ENCODE results near the gene ADAM33. TPM values are rescaled to one million over a fixed set of nuclear protein-coding genes. Genes with fewer than 3 reads are reported as not detected.
A peak's percentile ranks its signal among the peaks of the same experiment; 100 is the strongest.

ADAM33 gene
- total RNA-seq, 6 experiments from 2014 or later, result 0.24 to 0.51 (median 0.45) TPM

- Histone ChIP-seq H3K9me3 (no peaks in the 10 kb centered on the region), H3K27ac (no peak overlapping the region), H3K27me3 (peaks cover 0 to 4% of the 10 kb centered on the region in 2 donors), H3K4me1 (peaks cover 0 to 3% (median 0%) of the 10 kb centered on the region in 4 donors), H3K36me3 (no peaks in the 10 kb centered on the region), H3K4me3 (no peak overlapping the region)
- no peak for TF ChIP-seq POLR2A (IDR thresholded peaks at IDR 0.05)
- TF ChIP-seq, protein P1, sequence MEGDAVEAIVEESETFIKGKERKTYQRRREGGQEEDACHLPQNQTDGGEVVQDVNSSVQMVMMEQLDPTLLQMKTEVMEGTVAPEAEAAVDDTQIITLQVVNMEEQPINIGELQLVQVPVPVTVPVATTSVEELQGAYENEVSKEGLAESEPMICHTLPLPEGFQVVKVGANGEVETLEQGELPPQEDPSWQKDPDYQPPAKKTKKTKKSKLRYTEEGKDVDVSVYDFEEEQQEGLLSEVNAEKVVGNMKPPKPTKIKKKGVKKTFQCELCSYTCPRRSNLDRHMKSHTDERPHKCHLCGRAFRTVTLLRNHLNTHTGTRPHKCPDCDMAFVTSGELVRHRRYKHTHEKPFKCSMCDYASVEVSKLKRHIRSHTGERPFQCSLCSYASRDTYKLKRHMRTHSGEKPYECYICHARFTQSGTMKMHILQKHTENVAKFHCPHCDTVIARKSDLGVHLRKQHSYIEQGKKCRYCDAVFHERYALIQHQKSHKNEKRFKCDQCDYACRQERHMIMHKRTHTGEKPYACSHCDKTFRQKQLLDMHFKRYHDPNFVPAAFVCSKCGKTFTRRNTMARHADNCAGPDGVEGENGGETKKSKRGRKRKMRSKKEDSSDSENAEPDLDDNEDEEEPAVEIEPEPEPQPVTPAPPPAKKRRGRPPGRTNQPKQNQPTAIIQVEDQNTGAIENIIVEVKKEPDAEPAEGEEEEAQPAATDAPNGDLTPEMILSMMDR (IDR thresholded peaks at IDR 0.05), result no peak
- WGBS (ENCODE audit: insufficient coverage, low coverage, low lambda C conversion rate, missing lambda C conversion rate), result 49% methylated on average over 4 of the region's 7 CpGs
- ATAC-seq, result no peak
- no peak for DNase-seq
- intact Hi-C loops (cut with DNase I), result no loop called here
Measured at GRCh38 chr20:3685341-3685740, 3.5 kb upstream of the ADAM33 start.

- Histone ChIP-seq H3K4me1 (peaks cover 0 to 6% (median 0%) of the 10 kb centered on the region in 4 donors), H3K27me3 (peaks cover 0 to 4% of the 10 kb centered on the region in 2 donors), H3K36me3 (no peaks in the 10 kb centered on the region), H3K4me3 (peak overlapping the region; percentile 11 to 32 (median 16)), H3K27ac (no peak overlapping the region), H3K9me3 (no peaks in the 10 kb centered on the region)
- no peak for DNase-seq
- ATAC-seq, result peak in 1 of 4 donors; percentile 16
- TF ChIP-seq, protein P1 (IDR thresholded peaks at IDR 0.05), result no peak
- TF ChIP-seq POLR2A (IDR thresholded peaks at IDR 0.05), result no peak
- intact Hi-C loops (cut with DNase I), result no loop called here
- 48% methylated on average over 6 of the region's 32 CpGs for WGBS (ENCODE audit: insufficient coverage, low coverage, low lambda C conversion rate, missing lambda C conversion rate)
Measured at GRCh38 chr20:3681352-3681930, 369 bp downstream of the ADAM33 start.

DNA sequence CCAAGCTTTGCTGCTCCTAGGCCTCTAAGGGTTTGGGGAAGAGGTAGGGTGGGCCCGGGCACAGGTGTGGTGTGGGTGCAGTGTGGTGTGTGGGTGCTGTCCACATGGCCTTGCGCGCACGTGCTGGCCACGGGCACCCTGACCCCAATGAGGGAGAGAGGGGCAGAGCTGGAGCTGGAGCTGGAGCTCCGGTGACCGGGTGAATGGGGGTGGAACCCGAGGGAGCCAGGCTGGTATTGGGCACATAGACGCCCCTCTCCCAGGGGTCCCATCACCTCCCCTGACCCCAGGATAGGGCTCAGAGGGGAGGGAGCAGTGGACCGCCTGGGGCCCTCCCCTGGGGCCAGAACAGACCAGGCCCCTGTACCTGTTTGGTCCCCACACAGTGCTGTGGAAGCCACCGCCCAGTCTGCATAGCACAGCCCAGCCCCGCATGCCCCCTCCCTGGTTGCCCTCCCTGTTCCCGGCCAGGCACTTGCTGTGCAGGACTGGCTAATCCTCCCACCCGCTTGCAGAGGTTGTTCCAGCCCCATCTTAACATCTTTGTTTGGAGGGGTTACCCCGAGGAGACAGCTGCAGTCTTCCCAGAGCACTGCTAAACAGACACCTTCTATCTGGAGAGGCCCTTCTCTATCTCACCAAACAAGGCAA lies 984 bp downstream of the ADAM33 start:
- ATAC-seq (no peak), DNase-seq (no peak)
- WGBS (ENCODE audit: insufficient coverage, low coverage, low lambda C conversion rate, missing lambda C conversion rate), result no CpG with 5 or more reads among the region's 15 CpGs
- Histone ChIP-seq H3K27ac (no peak overlapping the region), H3K27me3 (peaks cover 0 to 4% of the 10 kb centered on the region in 2 donors), H3K36me3 (no peaks in the 10 kb centered on the region), H3K9me3 (no peaks in the 10 kb centered on the region), H3K4me1 (peaks cover 0 to 6% (median 0%) of the 10 kb centered on the region in 4 donors), H3K4me3 (no peak overlapping the region)
- intact Hi-C loops (cut with DNase I), result no loop called here
- TF ChIP-seq, protein P1 (IDR thresholded peaks at IDR 0.05), result no peak
- no peak for TF ChIP-seq POLR2A (IDR thresholded peaks at IDR 0.05)

DNA sequence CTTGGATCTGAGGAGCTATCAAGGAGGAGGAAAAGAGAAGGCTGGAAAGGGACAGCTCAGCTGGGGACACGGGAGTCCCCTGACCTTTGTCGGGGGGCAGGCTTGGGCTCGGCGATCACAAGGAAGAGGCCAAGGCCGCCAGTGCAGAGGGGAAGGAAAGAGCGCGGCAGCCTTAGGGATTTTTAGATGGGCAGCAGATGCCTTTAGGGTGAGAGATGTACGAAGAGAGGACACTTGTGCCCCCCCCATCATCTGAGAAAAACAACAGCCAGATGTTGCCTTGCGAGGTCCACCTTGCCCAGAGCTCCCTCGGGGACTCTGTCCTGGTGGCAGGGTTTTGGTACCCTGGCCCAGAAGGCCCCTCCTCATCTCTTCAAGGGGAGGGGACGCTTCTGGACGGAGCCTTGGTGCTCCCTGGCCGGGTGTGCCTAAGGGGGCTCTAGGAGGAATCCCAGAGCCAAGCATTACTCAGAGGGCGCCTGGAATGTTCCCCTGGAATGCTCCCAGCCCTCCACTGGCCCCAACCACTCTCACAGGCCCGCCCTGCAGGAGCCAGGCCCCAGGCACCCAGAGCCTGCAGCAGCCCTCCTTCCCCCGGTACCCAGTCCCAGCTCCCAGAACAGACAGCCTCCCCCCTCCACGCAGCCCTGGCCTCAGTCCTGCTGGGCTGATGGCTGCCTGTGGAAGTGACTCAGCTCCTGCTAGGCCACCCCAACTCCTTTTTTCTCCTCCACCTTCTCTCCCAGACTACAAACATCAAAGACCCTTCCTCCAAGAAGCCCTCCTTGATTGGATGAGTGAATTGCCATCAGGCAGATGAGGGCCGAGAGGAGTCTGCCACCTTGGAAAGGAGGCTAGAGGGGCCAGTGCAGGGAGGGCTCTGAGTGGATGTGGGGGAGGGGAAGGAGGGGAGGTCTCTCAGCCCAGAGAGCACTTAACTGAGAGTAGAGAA lies 1.8 kb downstream of the ADAM33 start:
- 75% methylated on average over 9 of the region's 18 CpGs for WGBS (ENCODE audit: insufficient coverage, low coverage, low lambda C conversion rate, missing lambda C conversion rate)
- ATAC-seq (no peak), DNase-seq (no peak)
- no peak overlapping the region for H3K27ac ChIP-seq
- intact Hi-C loops (cut with DNase I), result loop anchor here in 1 of 2 donors (10.0 kb wide), 1 partner anchor 95 kb away; no protein-coding TSS in a partner anchor
- H3K4me1 ChIP-seq, result peaks cover 0 to 6% (median 0%) of the 10 kb centered on the region in 4 donors
- no peak for TF ChIP-seq POLR2A (IDR thresholded peaks at IDR 0.05)
- TF ChIP-seq, protein P1 (IDR thresholded peaks at IDR 0.05), result no peak
- peaks cover 0 to 4% of the 10 kb centered on the region in 2 donors for H3K27me3 ChIP-seq
- H3K4me3 ChIP-seq, result no peak overlapping the region
- H3K36me3 ChIP-seq, result no peaks in the 10 kb centered on the region
- H3K9me3 ChIP-seq, result no peaks in the 10 kb centered on the region

Data from right lobe of liver (tissue), 6 donors.